GOT3 (cell line): ENCODE results near the gene HAUS2.

Source experiments
- DNase-seq: peaks from one replicate; lab custom pipeline; 2025; ENCODE audit warnings: mixed read lengths; lab: John Stamatoyannopoulos, UW

Gene HAUS2

DNA sequence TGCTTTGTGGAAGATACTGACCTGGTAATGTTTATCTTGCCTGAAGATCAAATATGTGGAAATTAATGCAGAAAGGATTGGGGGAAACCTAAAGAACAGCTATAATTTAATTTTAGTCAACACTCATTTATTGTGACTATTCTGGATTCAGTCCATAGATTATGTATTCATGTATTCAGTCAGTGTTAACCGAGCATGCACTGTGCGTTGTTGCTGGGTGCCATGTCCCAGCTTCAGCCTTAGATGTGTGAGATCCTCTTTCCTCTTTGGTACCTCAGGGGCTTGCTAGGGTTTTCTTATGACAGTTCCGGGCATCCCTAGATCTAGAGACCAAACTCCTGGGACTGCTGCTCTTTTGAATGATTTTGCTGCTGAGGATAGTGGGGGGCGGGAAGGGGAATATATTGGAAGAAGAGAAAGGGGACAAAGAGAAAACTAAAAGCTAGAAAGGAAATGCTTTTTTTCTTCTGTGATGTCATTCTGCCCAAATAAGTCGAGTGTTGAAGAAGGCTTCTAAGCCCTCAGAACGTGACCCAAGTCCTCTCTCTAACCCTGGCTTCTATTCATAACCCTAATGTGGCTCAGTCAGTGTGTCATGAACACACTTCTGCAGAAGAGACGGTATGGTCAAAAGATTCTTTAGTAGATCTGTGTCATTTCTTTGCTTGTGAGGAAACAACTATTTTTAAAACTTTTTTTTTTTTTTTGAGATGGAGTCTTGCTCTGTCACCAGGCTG is 60.3 kb downstream of the HAUS2 start:
- DNase-seq = no peak

- no peak for DNase-seq
These were observed 62.9 kb downstream of the HAUS2 start for GRCh38 chr15:42611532-42611931.

DNA sequence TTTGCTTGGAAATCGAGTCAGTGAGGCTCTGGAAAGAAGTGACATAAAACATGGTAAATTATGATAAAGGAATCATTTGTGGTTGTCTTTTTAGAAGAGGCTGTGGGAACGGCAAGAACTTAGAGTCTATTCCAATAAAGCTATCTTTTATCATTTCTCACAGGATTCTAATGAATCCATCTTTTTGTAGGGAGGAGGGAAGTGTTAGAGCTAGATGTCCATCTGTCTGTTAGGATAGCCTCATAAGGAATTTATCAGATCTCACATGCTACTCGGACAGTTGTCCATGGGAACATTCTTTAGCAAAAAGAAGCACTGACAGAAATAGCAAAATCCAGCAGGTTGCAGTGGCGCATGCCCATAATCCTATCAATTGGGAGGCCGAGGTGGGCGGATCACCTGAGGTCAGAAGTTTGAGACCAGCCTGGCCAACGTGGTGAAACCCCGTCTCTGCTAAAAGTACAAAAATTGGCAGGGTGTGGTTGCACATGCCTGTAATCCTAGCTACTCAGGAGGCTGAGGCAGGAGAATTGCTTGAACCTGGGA is 63.8 kb downstream of the HAUS2 start:
- DNase-seq = no peak

GRCh38 chr15:42616107-42616506 is 67.5 kb downstream of the HAUS2 start:
- no peak for DNase-seq
